ENCODE data around the gene SPANXD. TPM values are rescaled to one million over a fixed set of nuclear protein-coding genes. Genes with fewer than 3 reads are reported as not detected.

SPANXD gene
- total RNA-seq, 8 experiments from 2014 or later: not detected

Other genes starting within 250 kb of the SPANXD start
- gene SPANXA1, start 114.0 kb downstream of the SPANXD start, total RNA-seq: not detected
- gene SPANXA2, start 109.0 kb downstream of the SPANXD start, total RNA-seq: not detected
- under 1 TPM in 4 of 8 experiments, not detected in 4; 0.05 to 0.43 (median 0.28) TPM for gene MAGEC3, start 139.6 kb upstream of the SPANXD start, total RNA-seq
- under 1 TPM in 4 of 8 experiments, not detected in 4; 0.09 to 0.49 (median 0.23) TPM for gene MAGEC1, start 205.2 kb upstream of the SPANXD start, total RNA-seq